K562 (cell line): ENCODE results near the gene IL23A. TPM values are rescaled to one million over a fixed set of nuclear protein-coding genes. Genes with fewer than 3 reads are reported as not detected.

ENCODE experiments used
- POLR2A ChIP-seq: fragments of 450-650 bp; conservative IDR thresholded peaks from 2 replicates; pipeline ENCODE4 v1.6.1; 2016
- POLR2AphosphoS2 ChIP-seq: IDR thresholded peaks from 2 replicates; pipeline ENCODE4 v1.6.1; 2012; ENCODE audit warnings: low read length, improper control_type of control experiment
- ZNF444 ChIP-seq: fragments of 250-450 bp; sonication (Bioruptor Pico); IDR thresholded peaks from 2 replicates; pipeline ENCODE4 v1.4.0; 2020; ENCODE audit warnings: mild to moderate bottlenecking, moderate library complexity
- ZSCAN29 ChIP-seq: fragments of 450-650 bp; IDR thresholded peaks from 2 replicates; pipeline ENCODE4 v1.6.1; 2017
- polyA plus RNA-seq, 8 experiments: library from polyadenylated mRNA; depleted of rRNA in 4 of 8; stranded (reverse) in 5 of 8; unstranded in 3 of 8; fragments of >200 nt; fragmentation: Nextera tagmentation in 2 of 8; fragmentation: Illumina TruSeq in 1 of 8; extraction: Ambion mirVana in 2 of 8; extraction: Trizol in 1 of 8; gene quantifications; 2 replicates each; pipeline versions ENCODE4 v1.2.1 to v1.2.3, GENCODE V29; 2011 to 2014; ENCODE audit warnings: inconsistent platforms in 1 of 8, missing spikeins in 1 of 8
- total RNA-seq, 7 experiments: library from RNA; depleted of rRNA in 6 of 7; stranded (reverse); fragments of >200 nt in 6 of 7; fragmentation: Illumina TruSeq in 2 of 7; extraction: Trizol in 2 of 7; gene quantifications; 2 replicates each; pipeline versions ENCODE4 v1.2.1 to v1.2.3, GENCODE V29; 2011 to 2021; ENCODE audit warnings: low replicate concordance in 1 of 7
- TF ChIP-seq, protein P1 (sequence below): fragments of 200-600 bp; sonication (generic); IDR thresholded peaks from one replicate; pipeline ENCODE4 v1.6.1; 2012; ENCODE audit warnings: mild to moderate bottlenecking, low read depth, low read length, inconsistent platforms
- TF ChIP-seq, protein P2 (sequence below): fragments of 450-650 bp; formaldehyde crosslinking; IDR thresholded peaks from 2 replicates; pipeline ENCODE4 v1.4.0; 2020; ENCODE audit warnings: mild to moderate bottlenecking, moderate library complexity
- TF ChIP-seq, protein P3 (sequence below): fragments of 250-450 bp; sonication (Bioruptor Pico); IDR thresholded peaks from 2 replicates; pipeline ENCODE4 v1.4.0; 2020; ENCODE audit warnings: borderline replicate concordance
- TF ChIP-seq, protein P4 (sequence below): fragments of 450-650 bp; IDR thresholded peaks from 2 replicates; pipeline ENCODE4 v1.6.1; 2018; ENCODE audit not compliant: partially characterized antibody

The IL23A gene
- total and polyA plus RNA-seq, 9 of the 15 experiments (the other 6 are each of a cell fraction or from before 2014, with no cell fraction given): 4.4 to 37.2 (median 9.6) TPM

DNA sequence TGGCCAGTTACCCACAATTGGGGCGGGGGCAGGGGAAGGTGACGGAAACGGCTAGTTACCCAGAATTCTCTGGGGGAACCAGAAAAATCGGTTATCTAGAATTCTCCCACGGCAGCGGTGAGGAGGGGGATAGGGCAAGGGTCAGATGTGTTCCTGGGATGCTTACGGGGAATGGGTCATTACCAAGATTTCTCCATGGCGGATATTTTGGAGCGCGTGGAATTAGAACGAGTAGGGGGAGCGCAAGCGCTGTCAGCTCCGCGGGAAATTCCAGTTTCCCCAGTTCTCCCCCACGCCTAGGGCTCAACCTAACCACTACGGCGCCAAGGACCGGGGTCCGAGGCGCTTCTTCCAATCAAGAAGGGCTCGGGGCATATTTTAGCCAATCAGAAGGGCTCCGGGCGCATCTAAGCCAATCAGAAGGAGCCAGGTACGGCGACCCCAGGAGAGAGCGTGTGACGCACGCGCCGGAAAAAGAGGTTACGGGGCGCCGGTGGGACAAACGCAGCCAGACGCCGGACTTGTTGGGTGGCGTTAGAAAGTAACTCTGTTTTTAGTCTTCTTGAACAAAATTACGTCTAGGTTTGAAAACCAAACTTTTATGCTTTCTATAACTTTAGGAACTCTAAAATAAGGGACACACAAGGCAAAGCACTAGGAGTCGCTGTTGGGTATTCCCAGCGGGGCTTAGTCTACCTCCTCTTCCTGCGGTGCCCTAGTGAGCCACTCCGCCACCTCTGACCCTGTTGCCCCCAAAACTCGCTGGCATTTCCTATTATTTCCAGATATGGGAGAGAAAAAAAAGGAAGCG lies 4.8 kb upstream of the IL23A start, which contains the start of gene PAN2 (continued):
- TF ChIP-seq, protein P1, sequence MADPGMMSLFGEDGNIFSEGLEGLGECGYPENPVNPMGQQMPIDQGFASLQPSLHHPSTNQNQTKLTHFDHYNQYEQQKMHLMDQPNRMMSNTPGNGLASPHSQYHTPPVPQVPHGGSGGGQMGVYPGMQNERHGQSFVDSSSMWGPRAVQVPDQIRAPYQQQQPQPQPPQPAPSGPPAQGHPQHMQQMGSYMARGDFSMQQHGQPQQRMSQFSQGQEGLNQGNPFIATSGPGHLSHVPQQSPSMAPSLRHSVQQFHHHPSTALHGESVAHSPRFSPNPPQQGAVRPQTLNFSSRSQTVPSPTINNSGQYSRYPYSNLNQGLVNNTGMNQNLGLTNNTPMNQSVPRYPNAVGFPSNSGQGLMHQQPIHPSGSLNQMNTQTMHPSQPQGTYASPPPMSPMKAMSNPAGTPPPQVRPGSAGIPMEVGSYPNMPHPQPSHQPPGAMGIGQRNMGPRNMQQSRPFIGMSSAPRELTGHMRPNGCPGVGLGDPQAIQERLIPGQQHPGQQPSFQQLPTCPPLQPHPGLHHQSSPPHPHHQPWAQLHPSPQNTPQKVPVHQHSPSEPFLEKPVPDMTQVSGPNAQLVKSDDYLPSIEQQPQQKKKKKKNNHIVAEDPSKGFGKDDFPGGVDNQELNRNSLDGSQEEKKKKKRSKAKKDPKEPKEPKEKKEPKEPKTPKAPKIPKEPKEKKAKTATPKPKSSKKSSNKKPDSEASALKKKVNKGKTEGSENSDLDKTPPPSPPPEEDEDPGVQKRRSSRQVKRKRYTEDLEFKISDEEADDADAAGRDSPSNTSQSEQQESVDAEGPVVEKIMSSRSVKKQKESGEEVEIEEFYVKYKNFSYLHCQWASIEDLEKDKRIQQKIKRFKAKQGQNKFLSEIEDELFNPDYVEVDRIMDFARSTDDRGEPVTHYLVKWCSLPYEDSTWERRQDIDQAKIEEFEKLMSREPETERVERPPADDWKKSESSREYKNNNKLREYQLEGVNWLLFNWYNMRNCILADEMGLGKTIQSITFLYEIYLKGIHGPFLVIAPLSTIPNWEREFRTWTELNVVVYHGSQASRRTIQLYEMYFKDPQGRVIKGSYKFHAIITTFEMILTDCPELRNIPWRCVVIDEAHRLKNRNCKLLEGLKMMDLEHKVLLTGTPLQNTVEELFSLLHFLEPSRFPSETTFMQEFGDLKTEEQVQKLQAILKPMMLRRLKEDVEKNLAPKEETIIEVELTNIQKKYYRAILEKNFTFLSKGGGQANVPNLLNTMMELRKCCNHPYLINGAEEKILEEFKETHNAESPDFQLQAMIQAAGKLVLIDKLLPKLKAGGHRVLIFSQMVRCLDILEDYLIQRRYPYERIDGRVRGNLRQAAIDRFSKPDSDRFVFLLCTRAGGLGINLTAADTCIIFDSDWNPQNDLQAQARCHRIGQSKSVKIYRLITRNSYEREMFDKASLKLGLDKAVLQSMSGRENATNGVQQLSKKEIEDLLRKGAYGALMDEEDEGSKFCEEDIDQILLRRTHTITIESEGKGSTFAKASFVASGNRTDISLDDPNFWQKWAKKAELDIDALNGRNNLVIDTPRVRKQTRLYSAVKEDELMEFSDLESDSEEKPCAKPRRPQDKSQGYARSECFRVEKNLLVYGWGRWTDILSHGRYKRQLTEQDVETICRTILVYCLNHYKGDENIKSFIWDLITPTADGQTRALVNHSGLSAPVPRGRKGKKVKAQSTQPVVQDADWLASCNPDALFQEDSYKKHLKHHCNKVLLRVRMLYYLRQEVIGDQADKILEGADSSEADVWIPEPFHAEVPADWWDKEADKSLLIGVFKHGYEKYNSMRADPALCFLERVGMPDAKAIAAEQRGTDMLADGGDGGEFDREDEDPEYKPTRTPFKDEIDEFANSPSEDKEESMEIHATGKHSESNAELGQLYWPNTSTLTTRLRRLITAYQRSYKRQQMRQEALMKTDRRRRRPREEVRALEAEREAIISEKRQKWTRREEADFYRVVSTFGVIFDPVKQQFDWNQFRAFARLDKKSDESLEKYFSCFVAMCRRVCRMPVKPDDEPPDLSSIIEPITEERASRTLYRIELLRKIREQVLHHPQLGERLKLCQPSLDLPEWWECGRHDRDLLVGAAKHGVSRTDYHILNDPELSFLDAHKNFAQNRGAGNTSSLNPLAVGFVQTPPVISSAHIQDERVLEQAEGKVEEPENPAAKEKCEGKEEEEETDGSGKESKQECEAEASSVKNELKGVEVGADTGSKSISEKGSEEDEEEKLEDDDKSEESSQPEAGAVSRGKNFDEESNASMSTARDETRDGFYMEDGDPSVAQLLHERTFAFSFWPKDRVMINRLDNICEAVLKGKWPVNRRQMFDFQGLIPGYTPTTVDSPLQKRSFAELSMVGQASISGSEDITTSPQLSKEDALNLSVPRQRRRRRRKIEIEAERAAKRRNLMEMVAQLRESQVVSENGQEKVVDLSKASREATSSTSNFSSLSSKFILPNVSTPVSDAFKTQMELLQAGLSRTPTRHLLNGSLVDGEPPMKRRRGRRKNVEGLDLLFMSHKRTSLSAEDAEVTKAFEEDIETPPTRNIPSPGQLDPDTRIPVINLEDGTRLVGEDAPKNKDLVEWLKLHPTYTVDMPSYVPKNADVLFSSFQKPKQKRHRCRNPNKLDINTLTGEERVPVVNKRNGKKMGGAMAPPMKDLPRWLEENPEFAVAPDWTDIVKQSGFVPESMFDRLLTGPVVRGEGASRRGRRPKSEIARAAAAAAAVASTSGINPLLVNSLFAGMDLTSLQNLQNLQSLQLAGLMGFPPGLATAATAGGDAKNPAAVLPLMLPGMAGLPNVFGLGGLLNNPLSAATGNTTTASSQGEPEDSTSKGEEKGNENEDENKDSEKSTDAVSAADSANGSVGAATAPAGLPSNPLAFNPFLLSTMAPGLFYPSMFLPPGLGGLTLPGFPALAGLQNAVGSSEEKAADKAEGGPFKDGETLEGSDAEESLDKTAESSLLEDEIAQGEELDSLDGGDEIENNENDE: no peak
- TF ChIP-seq ZSCAN29 (no peak), POLR2A (peak; percentile 90), ZNF444 (CRISPR knock-in tag) (no peak), POLR2AphosphoS2 (no peak; the same call in 1 of the 2 replicates)
- TF ChIP-seq, protein P2, sequence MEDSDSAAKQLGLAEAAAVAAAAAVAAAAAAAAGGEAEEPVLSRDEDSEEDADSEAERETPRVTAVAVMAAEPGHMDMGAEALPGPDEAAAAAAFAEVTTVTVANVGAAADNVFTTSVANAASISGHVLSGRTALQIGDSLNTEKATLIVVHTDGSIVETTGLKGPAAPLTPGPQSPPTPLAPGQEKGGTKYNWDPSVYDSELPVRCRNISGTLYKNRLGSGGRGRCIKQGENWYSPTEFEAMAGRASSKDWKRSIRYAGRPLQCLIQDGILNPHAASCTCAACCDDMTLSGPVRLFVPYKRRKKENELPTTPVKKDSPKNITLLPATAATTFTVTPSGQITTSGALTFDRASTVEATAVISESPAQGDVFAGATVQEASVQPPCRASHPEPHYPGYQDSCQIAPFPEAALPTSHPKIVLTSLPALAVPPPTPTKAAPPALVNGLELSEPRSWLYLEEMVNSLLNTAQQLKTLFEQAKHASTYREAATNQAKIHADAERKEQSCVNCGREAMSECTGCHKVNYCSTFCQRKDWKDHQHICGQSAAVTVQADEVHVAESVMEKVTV (CRISPR knock-in tag): no peak
- TF ChIP-seq, protein P3, sequence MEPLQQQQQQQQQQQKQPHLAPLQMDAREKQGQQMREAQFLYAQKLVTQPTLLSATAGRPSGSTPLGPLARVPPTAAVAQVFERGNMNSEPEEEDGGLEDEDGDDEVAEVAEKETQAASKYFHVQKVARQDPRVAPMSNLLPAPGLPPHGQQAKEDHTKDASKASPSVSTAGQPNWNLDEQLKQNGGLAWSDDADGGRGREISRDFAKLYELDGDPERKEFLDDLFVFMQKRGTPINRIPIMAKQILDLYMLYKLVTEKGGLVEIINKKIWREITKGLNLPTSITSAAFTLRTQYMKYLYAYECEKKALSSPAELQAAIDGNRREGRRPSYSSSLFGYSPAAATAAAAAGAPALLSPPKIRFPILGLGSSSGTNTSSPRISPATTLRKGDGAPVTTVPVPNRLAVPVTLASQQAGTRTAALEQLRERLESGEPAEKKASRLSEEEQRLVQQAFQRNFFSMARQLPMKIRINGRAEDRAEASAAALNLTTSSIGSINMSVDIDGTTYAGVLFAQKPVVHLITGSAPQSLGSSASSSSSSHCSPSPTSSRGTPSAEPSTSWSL: no peak
- TF ChIP-seq, protein P4, sequence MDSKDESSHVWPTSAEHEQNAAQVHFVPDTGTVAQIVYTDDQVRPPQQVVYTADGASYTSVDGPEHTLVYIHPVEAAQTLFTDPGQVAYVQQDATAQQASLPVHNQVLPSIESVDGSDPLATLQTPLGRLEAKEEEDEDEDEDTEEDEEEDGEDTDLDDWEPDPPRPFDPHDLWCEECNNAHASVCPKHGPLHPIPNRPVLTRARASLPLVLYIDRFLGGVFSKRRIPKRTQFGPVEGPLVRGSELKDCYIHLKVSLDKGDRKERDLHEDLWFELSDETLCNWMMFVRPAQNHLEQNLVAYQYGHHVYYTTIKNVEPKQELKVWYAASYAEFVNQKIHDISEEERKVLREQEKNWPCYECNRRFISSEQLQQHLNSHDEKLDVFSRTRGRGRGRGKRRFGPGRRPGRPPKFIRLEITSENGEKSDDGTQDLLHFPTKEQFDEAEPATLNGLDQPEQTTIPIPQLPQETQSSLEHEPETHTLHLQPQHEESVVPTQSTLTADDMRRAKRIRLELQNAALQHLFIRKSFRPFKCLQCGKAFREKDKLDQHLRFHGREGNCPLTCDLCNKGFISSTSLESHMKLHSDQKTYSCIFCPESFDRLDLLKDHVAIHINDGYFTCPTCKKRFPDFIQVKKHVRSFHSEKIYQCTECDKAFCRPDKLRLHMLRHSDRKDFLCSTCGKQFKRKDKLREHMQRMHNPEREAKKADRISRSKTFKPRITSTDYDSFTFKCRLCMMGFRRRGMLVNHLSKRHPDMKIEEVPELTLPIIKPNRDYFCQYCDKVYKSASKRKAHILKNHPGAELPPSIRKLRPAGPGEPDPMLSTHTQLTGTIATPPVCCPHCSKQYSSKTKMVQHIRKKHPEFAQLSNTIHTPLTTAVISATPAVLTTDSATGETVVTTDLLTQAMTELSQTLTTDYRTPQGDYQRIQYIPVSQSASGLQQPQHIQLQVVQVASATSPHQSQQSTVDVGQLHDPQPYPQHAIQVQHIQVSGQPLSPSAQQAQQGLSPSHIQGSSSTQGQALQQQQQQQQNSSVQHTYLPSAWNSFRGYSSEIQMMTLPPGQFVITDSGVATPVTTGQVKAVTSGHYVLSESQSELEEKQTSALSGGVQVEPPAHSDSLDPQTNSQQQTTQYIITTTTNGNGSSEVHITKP: peak; percentile 99
